Activated T-helper 1 cell treated with anti-CD3 and anti-CD28 coated beads, Interleukin-2, amount 50 U/mL, for 16 hours (primary cell): ENCODE data around the gene TIMM44.
"Not testable (repeated sequence)": the region's sequence is repeated elsewhere in the genome, so short reads cannot be mapped to it uniquely, and the experiment has no call there.

Experiments used
- DNase-seq, 2 donors: peaks; one replicate each; pipeline ENCODE4 v3.0.0-alpha.2; 2020; ENCODE audit warnings: low read depth in 1 of 2, low spot score in 1 of 2

TIMM44 gene

DNA sequence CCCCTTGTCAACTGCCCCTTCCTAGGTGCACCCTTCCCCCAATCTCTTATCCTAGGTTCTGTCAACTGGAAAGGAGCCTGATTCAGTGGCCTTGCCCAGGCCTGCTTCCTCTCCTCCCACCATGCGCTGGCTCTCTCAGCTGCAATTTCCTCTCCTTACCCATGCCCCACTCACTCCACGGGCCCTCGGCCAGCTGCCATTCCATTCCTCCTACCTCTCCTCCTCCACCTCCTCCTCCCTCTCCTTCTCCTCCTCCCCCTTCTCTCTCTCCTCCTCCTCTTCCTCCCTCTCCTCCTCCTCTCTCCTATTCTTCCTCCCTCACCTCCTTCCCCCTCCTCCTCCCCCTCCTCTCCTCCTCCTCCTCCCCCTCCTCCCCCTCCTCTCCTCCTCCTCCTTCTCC is 9.6 kb upstream of the TIMM44 start:
- no peak for DNase-seq

DNA sequence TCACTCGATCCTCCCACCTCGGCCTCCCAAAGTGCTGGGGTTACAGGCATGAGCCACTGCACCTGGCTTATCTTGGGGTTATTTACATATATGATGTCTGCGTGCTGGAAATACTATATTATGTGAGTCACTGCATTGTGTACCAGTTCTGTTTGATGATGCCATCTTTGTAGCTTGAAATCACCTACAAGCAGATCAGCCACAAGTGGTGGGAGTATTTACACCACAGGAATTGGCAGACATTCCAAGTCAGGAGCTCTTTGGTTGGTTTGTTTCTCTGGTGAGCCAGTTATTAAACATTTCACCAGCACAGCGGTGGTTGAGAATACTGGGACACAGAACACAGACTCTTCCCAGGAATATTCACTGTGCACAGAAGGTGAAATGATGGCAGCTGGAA is 4.5 kb upstream of the TIMM44 start:
- no peak for DNase-seq

- peak; percentile 70 to 76 for DNase-seq
These were observed 803 bp upstream of the TIMM44 start for GRCh38 chr19:7944177-7944761.

- no peak for DNase-seq
These were observed 454 bp downstream of the TIMM44 start for GRCh38 chr19:7942981-7943443.

GRCh38 chr19:7941895-7942596 is 1.4 kb downstream of the TIMM44 start:
- DNase-seq, result no peak

DNA sequence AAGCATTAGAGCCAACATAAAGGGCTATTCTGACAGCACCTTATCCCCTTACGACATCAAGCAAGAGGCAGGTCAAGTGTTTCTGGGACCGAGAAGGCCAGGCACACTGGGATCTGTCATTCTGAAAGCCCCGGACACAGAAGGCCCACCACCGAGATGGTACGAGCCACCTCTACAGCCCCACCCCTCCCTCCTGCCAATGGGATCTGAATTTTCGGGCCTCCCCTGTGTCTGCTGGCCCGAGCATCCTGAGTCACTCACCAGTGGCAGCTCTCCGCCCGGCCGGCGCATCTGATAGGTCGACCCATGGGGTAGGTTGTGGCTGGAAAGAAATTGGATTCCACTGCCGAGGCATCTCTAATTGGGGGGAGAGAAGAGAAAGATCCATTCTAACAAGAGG is 2.6 kb downstream of the TIMM44 start:
- DNase-seq, result no peak

DNA sequence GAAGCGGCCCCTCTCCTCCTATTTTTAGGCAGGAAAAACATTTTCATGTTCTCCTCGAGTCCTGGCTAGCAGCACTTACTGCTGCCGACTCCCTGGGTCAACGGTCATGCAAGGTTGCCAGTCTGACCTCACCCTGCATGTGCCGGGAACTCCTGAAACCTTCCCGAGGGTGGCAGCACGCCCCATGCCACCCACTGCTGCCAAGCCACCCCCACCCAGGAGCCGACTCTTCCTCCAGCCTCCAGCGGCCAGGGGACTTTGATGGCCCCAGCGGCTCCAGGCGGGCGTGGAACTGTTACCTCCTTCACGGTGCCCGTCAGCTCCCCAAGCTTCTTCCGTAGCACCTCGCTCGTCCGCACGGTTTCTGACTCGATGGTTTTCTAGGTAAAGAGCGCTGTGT is 8.7 kb downstream of the TIMM44 start:
- no peak for DNase-seq

DNA sequence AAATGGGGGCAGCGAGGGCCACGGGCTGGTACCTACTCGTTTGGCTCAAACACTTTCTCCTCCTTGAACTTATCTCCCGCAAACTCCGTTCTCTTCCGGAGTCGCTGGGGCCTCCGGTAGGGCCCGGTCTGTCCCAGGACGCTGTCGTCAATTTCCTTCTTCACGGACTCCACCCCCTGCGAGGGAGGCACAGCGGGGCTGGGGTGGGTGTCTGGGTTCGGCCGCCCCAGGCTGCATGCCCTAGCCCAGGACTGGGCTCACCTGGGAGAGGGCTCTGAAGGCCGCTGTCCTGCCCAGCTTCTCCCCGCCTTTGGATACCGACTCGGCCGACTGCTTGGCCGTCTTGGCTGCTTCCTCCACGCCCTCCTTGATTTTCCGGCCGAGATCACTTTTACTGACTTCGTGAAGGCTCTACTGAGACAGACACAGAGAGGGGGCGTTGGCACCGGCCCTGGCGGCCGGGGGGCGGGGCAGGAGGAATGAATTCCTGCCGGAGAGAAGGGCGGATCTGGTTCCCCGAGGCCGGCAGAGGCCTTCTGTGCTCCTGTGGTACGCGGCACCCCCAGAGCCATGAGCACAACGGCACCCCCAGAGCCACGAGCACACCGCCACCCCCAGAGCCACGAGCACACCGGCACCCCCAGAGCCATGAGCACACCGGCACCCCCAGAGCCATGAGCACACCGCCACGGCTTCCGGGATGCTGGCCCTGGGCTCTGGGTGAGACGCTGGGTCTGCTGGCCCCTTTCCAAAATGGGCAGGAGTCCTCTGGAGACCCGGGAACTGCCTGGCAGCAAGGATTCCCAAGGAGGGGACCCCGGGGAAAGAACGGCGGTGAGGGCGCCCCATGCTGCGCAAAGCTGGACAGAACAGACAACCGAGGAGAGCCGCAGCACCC is 9.4 kb downstream of the TIMM44 start:
- no peak for DNase-seq

DNA sequence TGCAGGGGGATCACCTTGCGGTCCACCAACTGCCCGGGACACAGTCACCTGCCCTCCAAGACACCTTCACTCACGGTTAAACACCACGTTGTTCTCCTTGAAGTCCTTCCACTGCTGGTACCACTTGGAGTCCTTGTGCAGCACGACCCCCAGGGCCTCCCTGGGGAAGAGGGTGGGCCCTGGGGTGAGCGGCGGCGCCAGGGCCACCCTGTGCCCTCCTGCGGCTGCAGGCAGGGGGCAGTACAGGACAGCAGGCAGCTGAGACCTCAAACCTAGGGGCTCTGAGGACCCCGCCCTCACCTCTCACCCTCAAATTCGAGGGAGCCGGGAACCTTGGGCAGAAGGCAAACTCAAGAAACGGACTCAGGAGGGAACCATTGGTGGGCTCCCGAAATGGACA is 10.1 kb downstream of the TIMM44 start:
- no peak for DNase-seq

- no peak for DNase-seq
These were observed 10.6 kb downstream of the TIMM44 start for GRCh38 chr19:7932930-7933300.

DNA sequence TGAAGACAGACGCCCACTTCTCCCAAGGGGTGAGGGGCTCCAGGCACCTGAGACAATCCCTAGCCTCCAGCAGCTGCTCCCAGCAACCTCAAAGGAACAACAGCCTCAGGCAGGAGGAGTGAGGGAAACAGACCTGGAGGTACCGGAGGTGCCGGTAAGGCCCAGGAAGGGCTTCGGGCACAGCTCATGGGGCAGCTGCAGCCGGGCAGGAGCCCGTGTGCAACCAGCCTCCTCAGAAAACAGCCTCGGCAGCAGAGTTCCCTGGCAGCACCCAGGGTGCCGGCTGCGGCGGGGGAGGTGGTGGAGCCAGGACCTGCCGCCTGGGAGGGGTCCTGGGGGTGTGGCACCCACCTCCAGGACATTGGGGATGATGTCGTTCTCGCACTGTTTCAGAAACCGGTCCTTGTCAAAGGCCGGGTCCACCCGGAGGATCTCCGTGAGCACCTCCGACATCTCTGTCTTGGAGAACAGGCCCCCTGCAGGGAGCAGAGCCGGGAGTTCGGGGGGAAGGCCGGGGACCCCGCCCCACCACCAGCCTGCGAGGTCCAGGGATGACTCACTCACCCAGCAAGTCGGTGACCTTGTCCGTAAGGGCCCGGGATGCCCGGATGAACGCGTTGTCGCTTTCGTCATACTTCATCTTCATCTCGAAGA is 11.1 kb downstream of the TIMM44 start:
- DNase-seq, result no peak

GRCh38 chr19:7931221-7932061 is 12.0 kb downstream of the TIMM44 start:
- no peak for DNase-seq

- DNase-seq, result no peak
These were observed 12.7 kb downstream of the TIMM44 start for GRCh38 chr19:7930765-7931164.

DNA sequence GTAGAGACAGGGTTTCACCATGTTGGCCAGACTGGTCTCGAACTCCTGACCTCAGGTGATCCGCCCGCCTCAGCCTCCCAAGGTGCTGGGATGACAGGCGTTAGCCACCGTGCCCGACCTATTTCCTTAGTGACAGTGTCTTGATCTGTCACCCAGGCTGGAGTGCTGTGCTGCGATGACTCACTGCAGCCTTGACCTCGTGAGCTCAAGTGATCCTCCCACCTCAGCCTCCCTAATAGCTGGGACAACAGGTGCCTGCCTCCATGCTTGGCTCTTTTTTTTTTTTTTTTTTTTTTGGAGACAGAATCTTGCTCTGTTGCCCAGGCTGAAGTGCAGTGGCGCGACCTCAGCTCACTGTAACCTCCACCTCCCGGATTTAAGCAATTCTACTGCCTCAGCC is 13.4 kb downstream of the TIMM44 start:
- DNase-seq, result not testable (repeated sequence)

GRCh38 chr19:7928741-7929701 is 14.4 kb downstream of the TIMM44 start:
- peak in 1 of 2 donors; percentile 43 for DNase-seq

DNA sequence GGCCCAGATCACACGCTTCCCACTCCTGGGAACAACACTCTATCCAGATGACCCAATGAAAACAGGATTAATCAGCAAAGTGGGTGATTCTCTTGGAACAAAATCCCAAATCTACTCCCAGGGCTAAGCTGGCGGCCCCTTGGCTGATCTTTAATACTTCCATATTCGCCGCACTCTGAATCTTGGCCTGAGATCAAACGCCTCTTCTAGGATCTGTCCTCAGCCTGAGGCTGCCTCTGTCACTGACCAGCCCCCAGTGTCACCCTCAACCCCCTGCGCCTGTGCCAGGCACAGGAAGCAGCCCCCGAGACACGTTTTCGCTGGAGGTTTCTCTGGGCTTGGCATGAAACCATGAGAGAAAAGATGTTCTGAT is 15.1 kb downstream of the TIMM44 start:
- DNase-seq, result no peak

DNA sequence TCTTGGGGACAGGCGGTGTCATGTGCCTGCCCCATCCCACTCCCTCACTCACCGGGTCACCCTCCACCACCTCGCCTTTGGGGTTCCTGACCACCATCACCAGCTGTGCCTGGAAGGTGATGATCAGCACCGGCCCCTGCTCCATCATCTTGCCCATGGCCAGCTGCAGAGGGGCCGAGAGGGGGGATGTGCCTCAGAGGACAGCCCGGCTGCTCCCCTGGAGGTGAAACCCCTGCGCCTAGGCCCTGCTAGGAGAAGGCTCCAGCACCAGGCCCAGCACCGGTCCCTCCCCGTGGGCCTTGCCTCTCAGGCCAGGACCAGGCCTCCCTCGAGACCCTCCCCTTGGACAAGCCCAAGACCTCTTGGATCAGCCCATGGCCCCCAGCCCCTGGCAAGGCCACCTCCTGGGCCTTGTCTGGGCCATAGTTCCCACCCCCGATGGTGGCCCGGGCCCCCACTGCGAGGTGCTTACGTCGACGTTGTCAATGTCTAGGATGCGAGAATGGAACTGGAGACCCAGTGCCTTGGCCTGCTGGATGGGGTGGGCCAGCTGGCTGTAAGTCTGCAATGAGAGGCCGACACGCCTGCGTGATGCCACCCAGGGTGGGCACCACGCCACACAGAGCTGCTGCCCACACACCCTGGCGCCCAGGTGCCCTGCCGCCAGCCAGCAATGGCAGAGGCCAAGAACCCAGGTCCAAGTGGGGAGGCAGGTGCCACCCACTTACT is 15.7 kb downstream of the TIMM44 start:
- DNase-seq, result no peak

GRCh38 chr19:7926727-7927604 is 16.5 kb downstream of the TIMM44 start:
- DNase-seq, result no peak
